Body of pancreas (tissue), 4 donors: ENCODE results near the gene MICAL2. TPM values are rescaled to one million over a fixed set of nuclear protein-coding genes. Genes with fewer than 3 reads are reported as not detected.
A peak's percentile ranks its signal among the peaks of the same experiment; 100 is the strongest.

Experiments used
- ATAC-seq: fragments of 150-250 bp; one replicate; pipeline ENCODE4 v1.9.1; 2016
- DNase-seq, 4 donors: peaks; one replicate each; pipeline ENCODE4 v3.0.0-alpha.2; 2019
- H3K27ac ChIP-seq, 4 donors: fragments of 200-600 bp; sonication (generic); 1 replicate in 3 of 4; 2 replicates in 1 of 4; pipeline versions ENCODE4 v1.5.1 to v1.6.1; 2016 to 2019; ENCODE audit warnings: mild to moderate bottlenecking in 1 of 4, mixed read lengths in 1 of 4, moderate library complexity in 1 of 4
- H3K27me3 ChIP-seq, 2 donors: fragments of 200-600 bp; sonication (generic); one replicate each; pipeline ENCODE4 v1.6.0; 2016; ENCODE audit warnings: mild to moderate bottlenecking in 1 of 2
- H3K36me3 ChIP-seq, 2 donors: fragments of 200-600 bp; sonication (generic); replicated peaks in 1 of 2; 2 replicates each; pipeline ENCODE4 v1.5.1; 2016; ENCODE audit warnings: low read depth in 2 of 2; ENCODE audit not compliant: insufficient read depth in 1 of 2
- H3K4me1 ChIP-seq: fragments of 200-600 bp; sonication (generic); one replicate; pipeline ENCODE4 v1.6.0; 2016
- H3K4me3 ChIP-seq, 2 donors: fragments of 200-600 bp; sonication (generic); 1 replicate in 1 of 2; 2 replicates in 1 of 2; pipeline ENCODE4 v1.5.1; 2016 to 2019
- H3K9me3 ChIP-seq, 3 donors: fragments of 200-600 bp; sonication (generic); 1 replicate in 2 of 3; 2 replicates in 1 of 3; pipeline ENCODE4 v1.5.1; 2016
- CTCF ChIP-seq, 7 experiments: fragments of 450-650 bp in 4 of 7; fragments of 200-600 bp in 3 of 7; sonication (generic) in 3 of 7; IDR thresholded peaks; one replicate each; pipeline ENCODE4 v1.5.1; 2016 to 2019; ENCODE audit warnings: antibody characterized with exemption in 7 of 7
- POLR2A ChIP-seq, 3 donors: fragments of 450-650 bp; IDR thresholded peaks; one replicate each; pipeline ENCODE4 v1.6.1; 2016; ENCODE audit warnings: antibody characterized with exemption in 3 of 3, mild to moderate bottlenecking in 2 of 3
- WGBS, 2 donors: methylation state at CpG; one replicate each; pipeline ENCODE4 v1.1.5; 2017; 5-methylcytosine and 5-hydroxymethylcytosine counted together
- intact Hi-C: fragments of 100-400 bp; cut with DNase I; formaldehyde crosslinking; loops from one replicate; pipeline ENCODE4 v1.15.1; 2023
- total RNA-seq, 2 donors: library from RNA; depleted of rRNA; stranded (reverse); fragments of >200 nt; gene quantifications; one replicate each; pipeline ENCODE4 v1.1.0, GENCODE V29; 2016

The MICAL2 gene
- total RNA-seq, 2 donors from 2014 or later, result 16.6 to 24.4 TPM

GRCh38 chr11:12188548-12189317 is 78.3 kb downstream of the MICAL2 start:
- intact Hi-C loops, result no loop called here
- TF ChIP-seq POLR2A (IDR thresholded peaks at IDR 0.05) (no peak), CTCF (IDR thresholded peaks at IDR 0.05) (no peak)
- Histone ChIP-seq H3K9me3 (no peaks in the 10 kb centered on the region), H3K27ac (no peak overlapping the region), H3K36me3 (no peaks in the 10 kb centered on the region), H3K27me3 (no peaks in the 10 kb centered on the region), H3K4me3 (no peak overlapping the region), H3K4me1 (peaks cover 17% of the 10 kb centered on the region)
- DNase-seq (no peak), ATAC-seq (no peak)
- WGBS, 2 donors, result 74 to 77% methylated on average over 3 of the region's 3 CpGs

- Histone ChIP-seq H3K4me3 (no peak overlapping the region), H3K36me3 (no peaks in the 10 kb centered on the region), H3K9me3 (no peaks in the 10 kb centered on the region), H3K27me3 (no peaks in the 10 kb centered on the region), H3K4me1 (peaks cover 26% of the 10 kb centered on the region), H3K27ac (no peak overlapping the region)
- no peak for DNase-seq
- intact Hi-C loops, result no loop called here
- no peak for ATAC-seq
- TF ChIP-seq POLR2A (IDR thresholded peaks at IDR 0.05) (no peak), CTCF (IDR thresholded peaks at IDR 0.05) (peak in 2 of 7 experiments; percentile 8 to 20)
- WGBS, 2 donors, result 83 to 86% methylated on average over 8 of the region's 8 CpGs
These were observed 79.3 kb downstream of the MICAL2 start for GRCh38 chr11:12189543-12190235.

GRCh38 chr11:12190511-12190910 is 80.1 kb downstream of the MICAL2 start:
- intact Hi-C loops, result no loop called here
- DNase-seq (no peak), ATAC-seq (no peak)
- H3K9me3 ChIP-seq, result no peaks in the 10 kb centered on the region
- H3K4me3 ChIP-seq, result no peak overlapping the region
- no peaks in the 10 kb centered on the region for H3K36me3 ChIP-seq
- H3K4me1 ChIP-seq, result peaks cover 26% of the 10 kb centered on the region
- no peak for TF ChIP-seq CTCF (IDR thresholded peaks at IDR 0.05)
- no peak for TF ChIP-seq POLR2A (IDR thresholded peaks at IDR 0.05)
- no peak overlapping the region for H3K27ac ChIP-seq
- H3K27me3 ChIP-seq, result no peaks in the 10 kb centered on the region

- peaks cover 26% of the 10 kb centered on the region for H3K4me1 ChIP-seq
- no peaks in the 10 kb centered on the region for H3K9me3 ChIP-seq
- H3K27me3 ChIP-seq, result no peaks in the 10 kb centered on the region
- WGBS, 2 donors, result 54 to 63% methylated on average over 8 of the region's 8 CpGs
- peak overlapping the region; percentile 76 to 86 (median 80) for H3K27ac ChIP-seq
- DNase-seq (peak; percentile 41 to 75 (median 70)), ATAC-seq (peak; percentile 68)
- no peaks in the 10 kb centered on the region for H3K36me3 ChIP-seq
- TF ChIP-seq POLR2A (IDR thresholded peaks at IDR 0.05) (no peak), CTCF (IDR thresholded peaks at IDR 0.05) (no peak)
- no peak overlapping the region for H3K4me3 ChIP-seq
- intact Hi-C loops, result no loop called here
These were observed 82.6 kb downstream of the MICAL2 start for GRCh38 chr11:12192794-12193514.
